ENCODE results near the gene IGSF5.

The IGSF5 gene

DNA sequence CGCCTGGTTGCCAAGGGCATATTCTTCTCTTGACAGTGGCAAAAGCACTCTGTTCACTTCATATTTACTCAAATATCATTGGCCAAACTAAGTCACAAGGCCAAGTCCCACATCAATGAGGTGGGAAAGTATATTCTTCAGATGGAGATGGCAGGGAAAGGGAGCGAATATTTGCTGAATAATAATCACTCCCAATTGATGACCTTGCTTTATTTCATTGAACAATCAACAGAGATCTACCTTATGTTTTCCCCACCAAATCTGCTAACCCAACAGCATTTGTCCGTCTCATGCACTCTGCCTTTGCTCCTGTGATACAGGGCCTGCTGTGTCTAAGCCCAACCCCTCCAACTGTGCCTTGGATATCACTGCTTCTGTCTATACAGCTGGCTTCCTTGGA, 77.1 kb downstream of the IGSF5 start:
- no peak for DNase-seq (ENCODE audit: low read depth)

DNA sequence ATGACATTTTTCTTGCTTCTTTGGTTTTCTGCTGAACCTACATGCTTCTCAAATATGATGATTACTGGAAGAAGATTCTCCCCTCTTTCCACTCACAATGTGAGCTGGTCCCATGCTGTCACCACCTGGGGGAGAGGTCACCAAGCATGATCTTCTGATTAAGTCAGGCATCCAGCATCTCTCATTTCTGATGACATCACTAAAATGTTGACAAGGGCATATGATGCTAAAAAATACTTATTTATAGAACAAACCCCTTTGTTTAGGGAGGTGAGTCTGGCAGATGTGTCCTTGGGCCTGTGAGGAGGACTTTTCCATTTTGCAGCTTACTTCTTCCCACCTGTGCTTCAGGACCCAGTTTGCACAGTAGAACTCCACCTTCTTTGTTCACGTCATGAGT, 80.3 kb downstream of the IGSF5 start:
- DNase-seq (ENCODE audit: low read depth): no peak

DNA sequence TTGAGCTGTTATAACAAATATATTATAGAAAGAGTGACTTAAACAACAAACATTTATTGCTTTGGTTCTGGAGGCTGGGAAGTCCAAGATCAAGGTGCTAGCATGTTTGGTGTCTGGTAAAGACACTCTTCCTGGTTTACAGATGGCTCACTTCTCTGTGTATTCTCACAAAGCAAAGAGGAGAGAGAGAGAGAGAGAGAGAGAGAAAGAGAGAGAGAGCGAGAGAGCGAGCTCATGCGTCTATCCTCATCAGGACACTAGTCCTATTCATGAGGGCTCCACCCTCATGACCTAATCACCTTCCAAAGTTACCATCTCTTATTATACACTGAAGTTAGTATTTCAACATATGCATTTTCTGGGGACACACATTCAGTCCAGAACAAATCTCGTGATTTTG, 89.6 kb downstream of the IGSF5 start:
- DNase-seq (ENCODE audit: low read depth): no peak

DNA sequence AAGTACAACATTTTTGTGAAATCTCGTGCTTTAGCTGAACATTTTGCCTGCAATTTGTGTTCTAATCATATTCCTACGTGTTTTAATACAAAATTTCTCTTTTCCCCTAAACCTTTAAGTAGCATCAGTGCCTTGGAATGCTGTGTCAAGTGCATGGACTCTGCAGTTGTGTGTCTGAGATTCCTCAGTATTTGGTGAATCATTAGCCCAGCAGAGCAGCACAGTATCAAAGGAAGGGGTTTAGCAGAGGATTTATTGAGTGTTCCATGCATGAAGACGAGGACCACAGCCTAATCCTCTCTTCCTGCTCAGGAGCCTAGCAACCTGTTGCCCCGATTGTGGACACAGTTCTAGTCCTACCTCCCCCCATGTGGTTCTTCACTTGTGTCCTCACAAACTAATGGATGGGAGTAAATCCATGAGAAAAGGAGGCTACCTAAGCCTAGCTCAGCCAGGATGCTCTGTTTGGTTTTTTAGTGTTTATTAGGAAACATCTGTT, 92.9 kb downstream of the IGSF5 start:
- DNase-seq (ENCODE audit: low read depth): no peak

DNA sequence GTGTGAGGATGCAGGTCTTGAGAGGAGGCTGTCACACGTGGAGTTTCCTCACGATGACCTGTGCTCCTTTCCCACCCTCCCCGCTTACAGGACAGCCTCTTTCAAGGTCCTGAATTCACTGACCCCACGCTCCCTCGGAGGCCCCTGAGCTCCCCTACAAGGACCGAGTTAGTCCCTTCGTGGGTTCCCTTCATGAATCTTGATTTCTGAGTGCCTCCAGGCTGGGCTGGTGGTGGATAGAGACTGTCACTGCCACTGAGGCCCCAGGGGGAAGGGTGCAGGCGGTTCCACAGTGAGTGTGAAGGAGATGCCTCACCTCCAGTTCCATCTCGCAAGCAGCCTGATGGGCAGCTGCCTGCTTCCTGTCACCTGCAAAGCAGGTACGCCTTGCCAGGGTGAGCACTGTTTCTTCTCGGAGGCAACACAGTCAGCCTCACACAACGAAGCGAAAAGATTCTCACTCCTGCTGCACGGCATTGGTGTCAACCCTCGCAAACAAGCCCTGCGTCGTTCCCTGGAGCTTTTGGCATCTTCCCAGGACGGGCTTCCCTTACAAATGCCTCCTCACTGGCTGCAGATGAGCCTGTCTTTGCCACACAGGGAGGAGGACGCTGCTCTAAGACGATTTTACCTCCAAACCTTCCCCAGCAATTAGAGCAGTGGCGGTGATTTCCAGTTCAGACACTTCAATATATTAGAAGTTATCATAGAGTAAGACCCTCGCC, 95.6 kb downstream of the IGSF5 start:
- no peak for DNase-seq (ENCODE audit: low read depth)

DNA sequence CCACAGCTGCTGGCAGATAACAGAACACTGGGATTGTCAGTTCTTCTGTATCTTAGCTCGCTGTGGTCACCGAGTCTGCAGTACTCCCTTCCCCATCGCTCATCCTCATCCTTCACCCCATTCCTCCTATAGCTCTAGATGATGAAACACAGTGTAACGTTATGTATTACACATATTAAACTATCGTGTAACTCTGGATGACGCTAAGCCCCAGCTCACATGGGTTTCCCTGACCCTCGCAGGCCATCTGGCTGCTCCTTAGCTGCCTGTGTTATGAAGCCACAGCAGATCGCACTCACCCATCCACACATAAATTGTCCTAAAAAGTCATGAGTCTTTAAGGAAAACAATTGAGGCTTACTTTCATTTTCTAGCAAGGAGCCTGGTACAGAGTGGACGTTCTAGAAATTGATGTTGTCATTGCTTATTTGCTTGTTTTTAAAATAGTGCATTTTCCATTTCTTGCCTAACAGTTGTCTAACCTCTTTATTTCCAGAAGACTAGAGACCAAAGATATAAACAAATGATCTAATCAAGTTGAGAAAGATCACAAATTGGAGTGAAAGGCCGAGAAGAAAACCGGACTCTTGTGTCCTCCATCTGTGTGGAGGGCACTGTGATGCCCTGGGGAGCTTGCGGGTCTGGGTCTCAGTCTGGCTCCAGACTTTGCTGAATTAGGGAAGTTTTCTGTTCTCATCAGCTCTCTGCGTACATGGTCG, 97.9 kb downstream of the IGSF5 start:
- no peak for DNase-seq (ENCODE audit: low read depth)

DNA sequence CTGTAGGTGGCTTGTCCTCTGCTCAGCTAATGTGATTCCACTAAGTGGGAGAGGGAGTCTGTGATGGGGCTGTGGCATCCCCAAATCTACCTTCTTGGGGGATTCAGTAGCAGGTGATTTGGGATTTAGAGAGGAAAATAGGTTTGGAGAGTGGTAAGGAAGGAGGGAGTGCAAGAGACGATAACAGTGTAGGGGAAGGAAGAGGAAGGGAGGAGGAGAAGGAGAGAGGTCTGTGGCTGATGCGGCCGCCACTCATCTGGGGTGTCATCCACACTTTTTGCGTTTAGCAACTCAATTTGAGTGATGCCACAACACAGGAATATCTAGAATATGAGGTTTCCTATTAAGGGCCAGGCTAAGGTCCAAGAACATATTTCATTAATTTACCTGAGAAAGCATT, 98.5 kb downstream of the IGSF5 start:
- DNase-seq (ENCODE audit: low read depth): no peak

DNA sequence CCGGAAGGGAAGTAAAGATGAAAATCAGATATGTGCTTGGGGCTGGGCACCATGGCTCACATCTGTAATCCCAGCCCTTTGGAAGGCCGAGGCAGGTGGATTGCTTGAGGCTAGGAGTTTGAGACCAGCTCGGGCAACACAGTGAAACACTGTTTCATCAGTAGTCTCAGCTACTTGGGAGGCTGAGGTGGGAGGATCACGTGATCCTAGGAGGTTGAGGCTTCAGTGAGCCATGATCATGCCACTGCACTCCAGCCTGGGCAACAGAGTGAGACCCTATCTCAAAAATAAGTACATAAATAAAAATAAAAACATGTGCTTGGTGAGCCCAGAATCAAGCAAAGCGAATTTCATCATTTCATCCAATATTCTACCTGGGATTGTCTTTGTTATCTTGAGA, 98.9 kb downstream of the IGSF5 start:
- no peak for DNase-seq (ENCODE audit: low read depth)

DNA sequence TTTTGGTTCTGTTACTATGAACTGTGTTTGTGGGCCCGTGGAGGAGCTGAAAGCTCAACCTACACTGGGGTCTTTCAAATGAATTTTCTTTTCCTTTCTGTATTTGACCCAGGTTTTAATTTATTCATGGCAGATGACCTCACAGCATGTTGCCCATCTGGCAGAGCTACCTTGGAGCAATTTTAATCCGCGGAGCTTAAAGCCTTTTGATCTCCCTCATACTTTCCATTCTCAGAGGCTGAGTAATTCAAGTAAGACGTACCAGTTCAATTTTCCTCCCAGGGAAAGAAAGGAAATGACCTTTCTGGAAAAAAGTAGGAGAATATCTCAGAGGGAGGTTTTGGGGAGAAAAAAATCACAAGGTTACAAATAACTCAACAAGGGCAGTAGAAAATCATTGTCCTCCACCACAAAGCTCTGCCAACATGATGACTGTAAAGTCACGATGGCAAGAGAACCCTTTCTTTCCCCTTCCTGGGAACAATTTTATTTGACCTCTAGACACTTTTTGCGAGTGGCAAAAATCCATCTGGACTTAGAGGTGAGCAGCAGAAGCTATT, 100.7 kb downstream of the IGSF5 start:
- DNase-seq (ENCODE audit: low read depth): no peak

DNA sequence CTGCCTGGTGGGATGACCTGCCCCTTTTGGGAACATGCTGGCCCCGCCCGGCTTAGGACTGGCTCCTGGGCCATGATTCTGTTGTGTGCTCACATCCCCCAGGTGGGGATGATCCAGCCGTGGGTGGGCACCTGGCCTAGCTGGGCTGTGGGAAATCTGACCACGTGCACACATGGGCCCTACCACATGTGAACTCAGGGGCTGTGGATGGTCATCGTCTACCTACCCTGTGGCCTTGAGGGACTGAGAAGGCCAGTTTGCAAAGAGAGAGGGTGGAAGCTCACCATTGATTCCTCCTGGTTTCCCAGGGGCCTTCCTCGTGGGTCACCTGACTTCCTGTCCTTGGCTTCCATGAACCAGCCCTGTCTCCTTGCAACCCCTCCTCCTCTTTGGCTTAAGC, 102.9 kb downstream of the IGSF5 start:
- no peak for DNase-seq (ENCODE audit: low read depth)

DNA sequence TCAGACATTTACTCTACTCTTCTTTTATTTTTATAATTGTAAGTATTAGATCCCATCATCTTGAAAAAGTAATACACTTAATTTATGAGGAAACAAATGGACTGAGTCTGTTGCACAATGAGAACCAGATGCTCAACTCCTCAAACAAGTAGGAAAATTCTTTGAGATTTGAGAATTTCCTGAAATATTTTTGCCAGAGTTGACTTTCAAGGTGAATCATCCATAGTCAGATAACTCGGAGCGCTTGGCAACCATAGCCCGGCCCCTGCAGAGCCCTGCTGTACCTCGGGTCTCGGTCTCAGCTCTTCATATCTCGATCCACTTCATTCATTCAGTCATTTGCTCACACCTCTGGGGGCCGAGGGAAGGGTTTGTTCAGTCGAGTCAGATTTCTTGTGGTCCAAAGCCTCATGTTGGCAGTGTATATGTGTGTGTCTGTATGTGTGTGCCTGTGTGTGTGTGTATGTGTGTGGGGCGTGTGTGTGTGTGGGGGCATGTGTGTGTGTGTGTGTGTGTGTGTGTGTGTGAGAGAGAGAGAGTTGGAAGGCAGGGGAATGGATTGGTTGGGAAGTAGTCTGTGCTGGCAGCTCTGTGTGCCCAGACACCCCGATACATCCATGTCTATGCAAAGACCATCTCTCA, 104.2 kb downstream of the IGSF5 start:
- no peak for DNase-seq (ENCODE audit: low read depth)

DNA sequence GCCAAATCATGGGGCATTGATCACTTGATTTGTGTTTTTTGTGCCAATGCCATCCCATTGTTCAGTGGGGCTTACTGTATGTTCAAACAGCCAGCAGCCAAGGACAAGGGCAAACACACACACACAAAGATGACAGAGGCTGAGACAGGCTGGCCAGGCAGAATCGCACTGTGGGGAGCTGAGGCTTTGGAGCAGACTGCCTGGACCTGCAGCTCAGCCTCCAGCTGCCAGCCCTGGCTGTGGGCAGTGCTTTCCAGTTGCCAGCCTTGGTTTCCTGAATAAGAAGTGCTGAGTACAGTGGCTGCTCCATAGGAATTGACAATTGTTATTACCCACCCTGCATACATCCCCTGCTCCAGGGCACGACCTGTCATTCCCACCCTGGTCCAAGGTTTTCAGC, 105.3 kb downstream of the IGSF5 start:
- DNase-seq (ENCODE audit: low read depth): no peak

DNA sequence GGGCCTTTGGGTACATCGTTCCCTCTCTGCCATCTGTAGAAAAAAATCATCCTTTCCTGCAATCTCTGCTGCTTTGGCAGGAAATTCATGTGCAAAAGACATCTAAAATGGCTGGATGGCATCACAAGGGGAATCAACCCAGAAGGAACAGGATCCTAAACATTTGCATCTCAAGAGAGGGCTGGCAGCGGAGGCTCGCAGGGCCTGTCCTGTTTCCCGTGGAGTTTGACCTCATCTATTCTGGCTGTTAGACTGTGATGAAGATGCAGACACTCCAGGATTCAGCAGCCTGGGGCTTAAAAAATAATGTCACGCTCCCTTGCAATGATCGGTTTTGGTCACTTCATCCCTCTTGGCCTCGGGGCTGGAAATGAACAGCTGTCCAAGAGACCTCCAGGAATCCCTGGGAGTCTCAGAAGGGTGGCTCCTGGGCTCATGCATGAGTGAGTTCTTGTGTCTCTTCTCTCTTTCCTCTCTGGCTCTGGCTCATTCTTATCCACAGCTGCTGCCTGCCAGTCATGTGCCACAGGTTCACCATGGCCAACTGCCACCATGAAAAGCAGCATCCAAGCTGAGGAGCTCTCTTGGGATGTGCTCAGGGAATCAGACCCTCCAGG, 106.1 kb downstream of the IGSF5 start:
- no peak for DNase-seq (ENCODE audit: low read depth)

Measured in GM04504 (cell line).